22Rv1 (cell line): Measurements from ENCODE around the gene OR52L1.

ENCODE experiments used
- H3K27ac ChIP-seq: fragments of 450-650 bp; 2 replicates; pipeline ENCODE4 v1.5.1; 2017
- CTCF ChIP-seq: fragments of 450-650 bp; IDR thresholded peaks from 2 replicates; pipeline ENCODE4 v1.5.1; 2017; ENCODE audit warnings: mild to moderate bottlenecking
- ZFX ChIP-seq: fragments of 450-650 bp; IDR thresholded peaks from 2 replicates; pipeline ENCODE4 v1.6.1; 2017; ENCODE audit warnings: antibody characterized with exemption, borderline replicate concordance

The OR52L1 gene

GRCh38 chr11:6006846-6007245 lies 20.1 kb upstream of the OR52L1 start, which contains the start of gene OR56A4:
OR56A4 (minus strand) TSS chr11:6006946; CDS start chr11:6002992, 3,954 bp downstream.
- no peak within 1 kb of the TSS for H3K27ac ChIP-seq
- TF ChIP-seq ZFX (no peak), CTCF (no peak)

GRCh38 chr11:6006395-6006794 lies 19.6 kb upstream of the OR52L1 start:
- no peak for TF ChIP-seq ZFX
- TF ChIP-seq CTCF: no peak
- no peak overlapping the region for H3K27ac ChIP-seq

- H3K27ac ChIP-seq: no peak overlapping the region
- TF ChIP-seq ZFX (no peak), CTCF (no peak)
These were observed 15.5 kb upstream of the OR52L1 start for GRCh38 chr11:6002202-6002699.

- H3K27ac ChIP-seq: no peak overlapping the region
- TF ChIP-seq ZFX (no peak), CTCF (no peak)
These were observed 8.0 kb upstream of the OR52L1 start for GRCh38 chr11:5994791-5995190.

GRCh38 chr11:5992604-5993251 lies 5.9 kb upstream of the OR52L1 start:
- no peak for TF ChIP-seq ZFX
- TF ChIP-seq CTCF: peak; percentile 79
- no peak overlapping the region for H3K27ac ChIP-seq

GRCh38 chr11:5992150-5992549 lies 5.4 kb upstream of the OR52L1 start:
- TF ChIP-seq CTCF (no peak), ZFX (no peak)
- no peak overlapping the region for H3K27ac ChIP-seq

GRCh38 chr11:5989203-5989602 lies 2.4 kb upstream of the OR52L1 start:
- H3K27ac ChIP-seq: no peak overlapping the region
- no peak for TF ChIP-seq ZFX
- no peak for TF ChIP-seq CTCF
